ENCODE results near the gene SRSF12.
"Not testable (repeated sequence)": the region's sequence is repeated elsewhere in the genome, so short reads cannot be mapped to it uniquely, and the experiment has no call there.

SRSF12 gene

DNA sequence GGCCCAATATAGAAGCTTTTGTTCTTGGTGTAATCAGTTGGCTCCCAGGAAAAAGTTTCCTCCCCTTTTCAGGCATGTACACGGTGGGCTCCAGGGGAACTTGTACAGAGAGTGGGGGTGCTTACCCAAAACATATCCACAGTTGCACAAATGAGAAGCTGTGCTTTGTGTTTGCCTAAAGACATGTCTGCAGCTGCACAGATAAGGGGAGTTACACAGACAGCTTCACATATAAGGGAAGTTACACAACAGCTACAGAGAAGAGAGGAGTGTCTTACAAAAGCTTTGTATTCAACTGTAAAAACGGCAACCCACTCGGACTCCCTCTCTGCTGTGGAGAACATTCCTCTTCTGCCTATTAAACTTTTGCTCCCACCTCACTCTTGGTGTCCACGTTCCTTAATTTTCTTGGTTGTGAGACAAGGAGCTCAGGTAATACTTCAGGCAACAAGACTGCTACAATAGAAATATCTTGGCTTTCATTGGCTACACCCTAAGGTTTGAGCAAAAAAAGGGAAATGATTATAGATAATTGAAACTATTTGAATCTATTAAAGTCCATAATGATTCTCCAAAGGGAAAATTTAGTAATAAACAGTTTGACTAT, 44.8 kb downstream of the SRSF12 start:
- DNase-seq (ENCODE audit: low spot score): no peak
- TF ChIP-seq, protein P1, sequence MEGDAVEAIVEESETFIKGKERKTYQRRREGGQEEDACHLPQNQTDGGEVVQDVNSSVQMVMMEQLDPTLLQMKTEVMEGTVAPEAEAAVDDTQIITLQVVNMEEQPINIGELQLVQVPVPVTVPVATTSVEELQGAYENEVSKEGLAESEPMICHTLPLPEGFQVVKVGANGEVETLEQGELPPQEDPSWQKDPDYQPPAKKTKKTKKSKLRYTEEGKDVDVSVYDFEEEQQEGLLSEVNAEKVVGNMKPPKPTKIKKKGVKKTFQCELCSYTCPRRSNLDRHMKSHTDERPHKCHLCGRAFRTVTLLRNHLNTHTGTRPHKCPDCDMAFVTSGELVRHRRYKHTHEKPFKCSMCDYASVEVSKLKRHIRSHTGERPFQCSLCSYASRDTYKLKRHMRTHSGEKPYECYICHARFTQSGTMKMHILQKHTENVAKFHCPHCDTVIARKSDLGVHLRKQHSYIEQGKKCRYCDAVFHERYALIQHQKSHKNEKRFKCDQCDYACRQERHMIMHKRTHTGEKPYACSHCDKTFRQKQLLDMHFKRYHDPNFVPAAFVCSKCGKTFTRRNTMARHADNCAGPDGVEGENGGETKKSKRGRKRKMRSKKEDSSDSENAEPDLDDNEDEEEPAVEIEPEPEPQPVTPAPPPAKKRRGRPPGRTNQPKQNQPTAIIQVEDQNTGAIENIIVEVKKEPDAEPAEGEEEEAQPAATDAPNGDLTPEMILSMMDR (IDR thresholded peaks at IDR 0.05; ENCODE audit: borderline replicate concordance, control extremely low read depth, extremely low read depth, insufficient read depth, missing control alignments): no peak
- in situ Hi-C loops (cut with MboI; ENCODE audit: low sequenced_read_pairs, unreplicated experiment): no loop called here

DNA sequence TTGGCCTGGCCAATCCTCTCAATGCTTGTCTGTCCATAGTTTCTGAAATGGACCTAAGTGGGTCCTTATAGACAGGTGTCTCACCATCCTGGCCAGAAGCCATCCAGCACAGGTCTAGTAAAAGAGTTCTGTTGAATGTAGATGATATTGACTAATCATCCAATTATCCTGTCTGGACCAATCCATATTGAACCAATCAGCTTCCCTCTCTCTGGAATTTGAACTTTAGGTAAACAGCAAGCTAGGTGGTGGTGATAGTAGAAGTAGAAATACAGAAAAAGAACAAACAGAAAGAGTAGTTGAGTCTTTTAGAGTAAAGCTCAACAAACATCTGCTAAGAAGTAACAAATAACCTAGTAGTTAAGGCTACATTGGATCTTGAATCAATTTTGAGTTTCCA, 46.8 kb downstream of the SRSF12 start:
- in situ Hi-C loops (cut with MboI; ENCODE audit: low sequenced_read_pairs, unreplicated experiment): no loop called here
- no peak for DNase-seq (ENCODE audit: low spot score)
- TF ChIP-seq, protein P1 (IDR thresholded peaks at IDR 0.05; ENCODE audit: borderline replicate concordance, control extremely low read depth, extremely low read depth, insufficient read depth, missing control alignments): no peak

DNA sequence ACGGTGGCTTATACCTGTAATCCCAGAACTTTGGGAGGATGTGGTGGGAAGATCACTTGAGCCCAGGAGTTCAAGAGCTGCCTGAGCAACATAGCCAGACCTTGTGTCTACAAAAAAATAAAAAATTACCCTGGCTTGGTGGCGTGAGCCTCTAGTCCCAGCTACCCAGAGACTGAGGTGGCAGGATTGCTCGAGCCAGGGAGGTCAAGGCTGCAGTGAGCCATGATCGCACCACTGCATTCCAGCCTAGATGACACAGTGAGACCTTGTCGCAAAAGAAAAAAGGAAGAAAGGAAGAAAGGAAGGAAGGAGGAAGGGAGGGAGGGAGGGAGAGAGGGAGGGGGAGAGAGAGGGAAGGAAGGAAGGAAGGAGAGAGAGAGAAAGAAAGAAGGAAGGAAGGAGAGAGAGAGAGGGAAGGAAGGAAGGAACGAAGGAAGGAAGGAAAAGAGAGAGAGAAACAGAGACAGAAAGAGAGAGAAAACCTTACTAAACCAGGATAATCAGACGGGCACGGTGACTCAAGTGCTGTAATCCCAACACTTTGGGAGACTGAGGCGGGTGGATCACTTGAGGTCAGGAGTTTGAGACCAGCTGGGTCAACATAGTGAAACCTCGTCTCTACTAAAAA, 48.2 kb downstream of the SRSF12 start:
- TF ChIP-seq, protein P1 (IDR thresholded peaks at IDR 0.05; ENCODE audit: borderline replicate concordance, control extremely low read depth, extremely low read depth, insufficient read depth, missing control alignments): no peak
- DNase-seq (ENCODE audit: low spot score): no peak
- in situ Hi-C loops (cut with MboI; ENCODE audit: low sequenced_read_pairs, unreplicated experiment): no loop called here

- TF ChIP-seq, protein P1 (IDR thresholded peaks at IDR 0.05; ENCODE audit: borderline replicate concordance, control extremely low read depth, extremely low read depth, insufficient read depth, missing control alignments): no peak
- DNase-seq (ENCODE audit: low spot score): no peak
- in situ Hi-C loops (cut with MboI; ENCODE audit: low sequenced_read_pairs, unreplicated experiment): no loop called here
Observed at GRCh38 chr6:89068695-89069094, 49.2 kb downstream of the SRSF12 start.

DNA sequence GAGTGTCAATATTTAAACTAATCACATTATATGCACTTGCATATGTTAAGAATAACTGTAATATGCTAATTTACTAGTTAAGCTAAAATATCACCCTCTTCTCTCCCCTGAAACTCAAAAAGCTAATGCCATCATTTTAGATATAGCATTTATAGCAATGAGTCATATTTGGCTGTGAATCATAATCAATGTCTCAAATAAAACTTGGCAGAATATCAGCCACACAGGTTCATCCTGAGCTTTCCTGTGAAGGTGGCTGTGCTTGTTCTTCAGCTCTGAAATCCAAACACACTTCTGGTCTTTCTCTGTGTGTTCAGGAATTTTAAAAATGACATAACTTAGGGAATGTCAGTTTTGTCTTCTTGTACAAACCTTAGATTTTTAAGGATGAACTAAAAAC, 50.1 kb downstream of the SRSF12 start:
- TF ChIP-seq, protein P1 (IDR thresholded peaks at IDR 0.05; ENCODE audit: borderline replicate concordance, control extremely low read depth, extremely low read depth, insufficient read depth, missing control alignments): no peak
- in situ Hi-C loops (cut with MboI; ENCODE audit: low sequenced_read_pairs, unreplicated experiment): no loop called here
- DNase-seq (ENCODE audit: low spot score): no peak

GRCh38 chr6:89066940-89067646, 50.8 kb downstream of the SRSF12 start:
- in situ Hi-C loops (cut with MboI; ENCODE audit: low sequenced_read_pairs, unreplicated experiment): no loop called here
- TF ChIP-seq, protein P1 (IDR thresholded peaks at IDR 0.05; ENCODE audit: borderline replicate concordance, control extremely low read depth, extremely low read depth, insufficient read depth, missing control alignments): no peak
- DNase-seq (ENCODE audit: low spot score): no peak

- DNase-seq (ENCODE audit: low spot score); in situ Hi-C loops (cut with MboI; ENCODE audit: low sequenced_read_pairs, unreplicated experiment): not testable (repeated sequence)
Observed at GRCh38 chr6:89066121-89066520, 51.8 kb downstream of the SRSF12 start.

- in situ Hi-C loops (cut with MboI; ENCODE audit: low sequenced_read_pairs, unreplicated experiment): not testable (repeated sequence)
Observed at GRCh38 chr6:89064931-89065330, 52.9 kb downstream of the SRSF12 start.

More at GRCh38 chr6:89064931-89065330, 52.9 kb downstream of the SRSF12 start:
- DNase-seq (ENCODE audit: low spot score): not testable (repeated sequence)
